Measurements from ENCODE around the gene C1S.
"Not testable (repeated sequence)": the region's sequence is repeated elsewhere in the genome, so short reads cannot be mapped to it uniquely, and the experiment has no call there.

The C1S gene

GRCh38 chr12:7046383-7047105 is 14.0 kb upstream of the C1S start:
- no peak for DNase-seq (ENCODE audit: low read depth in 3 of 3)

GRCh38 chr12:7047306-7047705 is 13.2 kb upstream of the C1S start:
- no peak for DNase-seq (ENCODE audit: low read depth in 3 of 3)

- not testable (repeated sequence) for DNase-seq (ENCODE audit: low read depth in 3 of 3)
Measured at GRCh38 chr12:7049445-7049951, 11.0 kb upstream of the C1S start.

- not testable (repeated sequence) for DNase-seq (ENCODE audit: low read depth in 3 of 3)
Measured at GRCh38 chr12:7049973-7050372, 10.5 kb upstream of the C1S start.

GRCh38 chr12:7054925-7055324 is 5.6 kb upstream of the C1S start:
- DNase-seq (ENCODE audit: low read depth in 3 of 3), result no peak

GRCh38 chr12:7055736-7056135 is 4.8 kb upstream of the C1S start:
- not testable (repeated sequence) for DNase-seq (ENCODE audit: low read depth in 3 of 3)

- no peak for DNase-seq (ENCODE audit: low read depth in 3 of 3)
Measured at GRCh38 chr12:7058163-7058845, 2.2 kb upstream of the C1S start.

- DNase-seq (ENCODE audit: low read depth in 3 of 3), result no peak
Measured at GRCh38 chr12:7058850-7059395, 1.6 kb upstream of the C1S start.

GRCh38 chr12:7059780-7060179 is 738 bp upstream of the C1S start:
- no peak for DNase-seq (ENCODE audit: low read depth in 3 of 3)

- no peak for DNase-seq (ENCODE audit: low read depth in 3 of 3)
Measured at GRCh38 chr12:7061138-7061537, 620 bp downstream of the C1S start.

- no peak for DNase-seq (ENCODE audit: low read depth in 3 of 3)
Measured at GRCh38 chr12:7061596-7061995, 1.1 kb downstream of the C1S start.

- no peak for DNase-seq (ENCODE audit: low read depth in 3 of 3)
Measured at GRCh38 chr12:7064516-7064915, 4.0 kb downstream of the C1S start.

- no peak for DNase-seq (ENCODE audit: low read depth in 3 of 3)
Measured at GRCh38 chr12:7065073-7065623, 4.6 kb downstream of the C1S start.

- DNase-seq (ENCODE audit: low read depth in 3 of 3), result no peak
Measured at GRCh38 chr12:7066596-7066995, 6.1 kb downstream of the C1S start.

GRCh38 chr12:7067096-7067495 is 6.6 kb downstream of the C1S start:
- no peak for DNase-seq (ENCODE audit: low read depth in 3 of 3)

- no peak for DNase-seq (ENCODE audit: low read depth in 3 of 3)
Measured at GRCh38 chr12:7068240-7068993, 7.9 kb downstream of the C1S start.

- DNase-seq (ENCODE audit: low read depth in 3 of 3), result no peak
Measured at GRCh38 chr12:7068994-7069346, 8.5 kb downstream of the C1S start.

- no peak for DNase-seq (ENCODE audit: low read depth in 3 of 3)
Measured at GRCh38 chr12:7069386-7069785, 8.9 kb downstream of the C1S start.

GRCh38 chr12:7072035-7072434 is 11.5 kb downstream of the C1S start:
- no peak for DNase-seq (ENCODE audit: low read depth in 3 of 3)

GRCh38 chr12:7072554-7072953 is 12.0 kb downstream of the C1S start:
- no peak for DNase-seq (ENCODE audit: low read depth in 3 of 3)

- no peak for DNase-seq (ENCODE audit: low read depth in 3 of 3)
Measured at GRCh38 chr12:7073946-7074345, 13.4 kb downstream of the C1S start.

GRCh38 chr12:7075518-7075917 is 15.0 kb downstream of the C1S start:
- DNase-seq (ENCODE audit: low read depth in 3 of 3), result no peak
